Liver (tissue), 9 donors: ENCODE data around the gene CD300LD. TPM values are rescaled to one million over a fixed set of nuclear protein-coding genes. Genes with fewer than 3 reads are reported as not detected.

Experiments used
- DNase-seq: peaks from one replicate; pipeline ENCODE4 v3.0.0-alpha.2; 2017; ENCODE audit warnings: low spot score
- H3K27ac ChIP-seq, 2 donors: one replicate each; pipeline ENCODE4 v1.7.0; 2013; ENCODE audit warnings: inconsistent platforms in 2 of 2, low read length in 2 of 2, control low read depth in 1 of 2, low read depth in 1 of 2, mild to moderate bottlenecking in 1 of 2
- H3K27me3 ChIP-seq, 4 donors: one replicate each; pipeline versions ENCODE4 v1.6.1 to v1.7.0; 2013; ENCODE audit warnings: low read length in 3 of 4, inconsistent platforms in 1 of 4, mild to moderate bottlenecking in 1 of 4, moderate library complexity in 1 of 4; ENCODE audit not compliant: control insufficient read depth in 4 of 4, insufficient read depth in 4 of 4
- H3K36me3 ChIP-seq, 4 donors: one replicate each; pipeline versions ENCODE4 v1.6.1 to v1.7.0; 2013; ENCODE audit warnings: low read length in 3 of 4, mild to moderate bottlenecking in 3 of 4, low read depth in 1 of 4, moderate library complexity in 1 of 4; ENCODE audit not compliant: control insufficient read depth in 4 of 4, insufficient read depth in 3 of 4
- H3K4me1 ChIP-seq, 4 donors: one replicate each; pipeline versions ENCODE4 v1.6.1 to v1.7.0; 2013; ENCODE audit warnings: low read length in 3 of 4, mild to moderate bottlenecking in 3 of 4, moderate library complexity in 1 of 4; ENCODE audit not compliant: control insufficient read depth in 4 of 4, insufficient read depth in 4 of 4
- H3K4me3 ChIP-seq, 3 donors: one replicate each; pipeline versions ENCODE4 v1.6.1 to v1.7.0; 2013; ENCODE audit warnings: low read length in 3 of 3, control low read depth in 1 of 3, low read depth in 1 of 3, mild to moderate bottlenecking in 1 of 3
- H3K9ac ChIP-seq, 2 donors: one replicate each; pipeline ENCODE4 v1.7.0; 2013; ENCODE audit warnings: low read length in 2 of 2, mild to moderate bottlenecking in 2 of 2, moderate library complexity in 2 of 2, control low read depth in 1 of 2, low read depth in 1 of 2
- H3K9me3 ChIP-seq, 4 donors: one replicate each; pipeline versions ENCODE4 v1.6.1 to v1.7.0; 2013; ENCODE audit warnings: low read length in 3 of 4; ENCODE audit not compliant: control insufficient read depth in 4 of 4
- ATF3 ChIP-seq: IDR thresholded peaks from 2 replicates; pipeline ENCODE4 v1.6.1; 2016; ENCODE audit warnings: antibody characterized with exemption
- CTCF ChIP-seq: fragments of 150-350 bp; IDR thresholded peaks from 2 replicates; pipeline ENCODE4 v1.5.1; 2017; ENCODE audit warnings: improper control_type of control experiment, low read depth, low read length; ENCODE audit not compliant: missing input control
- EGR1 ChIP-seq, 2 donors: IDR thresholded peaks; 2 replicates each; pipeline ENCODE4 v1.6.1; 2016 to 2018; ENCODE audit warnings: antibody characterized with exemption in 2 of 2, low read depth in 2 of 2
- FOXA1 ChIP-seq: IDR thresholded peaks from 2 replicates; pipeline ENCODE4 v1.6.1; 2016; ENCODE audit warnings: antibody characterized with exemption
- FOXA2 ChIP-seq: IDR thresholded peaks from 2 replicates; pipeline ENCODE4 v1.6.1; 2016; ENCODE audit warnings: antibody characterized with exemption
- GABPA ChIP-seq, 2 donors: IDR thresholded peaks in 1 of 2; conservative IDR thresholded peaks in 1 of 2; 2 replicates each; pipeline ENCODE4 v1.6.1; 2016; ENCODE audit warnings: antibody characterized with exemption in 2 of 2, mild to moderate bottlenecking in 1 of 2, moderate library complexity in 1 of 2
- HNF4A ChIP-seq, 2 donors: conservative IDR thresholded peaks; 2 replicates each; pipeline ENCODE4 v1.6.1; 2016; ENCODE audit warnings: antibody characterized with exemption in 2 of 2, mild to moderate bottlenecking in 2 of 2
- HNF4G ChIP-seq: IDR thresholded peaks from 2 replicates; pipeline ENCODE4 v1.6.1; 2016; ENCODE audit warnings: antibody characterized with exemption
- JUND ChIP-seq, 2 donors: IDR thresholded peaks; 2 replicates each; pipeline ENCODE4 v1.6.1; 2016; ENCODE audit warnings: antibody characterized with exemption in 2 of 2
- MAX ChIP-seq: IDR thresholded peaks from 2 replicates; pipeline ENCODE4 v1.6.1; 2016; ENCODE audit warnings: antibody characterized with exemption
- NR2F2 ChIP-seq: IDR thresholded peaks from 2 replicates; pipeline ENCODE4 v1.6.1; 2016; ENCODE audit warnings: antibody characterized with exemption
- RAD21 ChIP-seq, 2 donors: IDR thresholded peaks; 2 replicates each; pipeline ENCODE4 v1.6.1; 2016; ENCODE audit warnings: antibody characterized with exemption in 2 of 2, mild to moderate bottlenecking in 2 of 2
- REST ChIP-seq: IDR thresholded peaks from 2 replicates; pipeline ENCODE4 v1.6.1; 2016; ENCODE audit warnings: antibody characterized with exemption, mild to moderate bottlenecking
- RXRA ChIP-seq, 2 donors: IDR thresholded peaks; 2 replicates each; pipeline ENCODE4 v1.6.1; 2017 to 2018; ENCODE audit warnings: antibody characterized with exemption in 2 of 2, mild to moderate bottlenecking in 1 of 2
- SP1 ChIP-seq: IDR thresholded peaks from 2 replicates; pipeline ENCODE4 v1.6.1; 2018; ENCODE audit warnings: antibody characterized with exemption, mild to moderate bottlenecking
- TAF1 ChIP-seq: conservative IDR thresholded peaks from 2 replicates; pipeline ENCODE4 v1.6.1; 2016; ENCODE audit warnings: antibody characterized with exemption, mild to moderate bottlenecking
- YY1 ChIP-seq: IDR thresholded peaks from 2 replicates; pipeline ENCODE4 v1.6.1; 2016; ENCODE audit warnings: antibody characterized with exemption, mild to moderate bottlenecking
- ZBTB33 ChIP-seq: IDR thresholded peaks from 2 replicates; pipeline ENCODE4 v1.6.1; 2016; ENCODE audit warnings: antibody characterized with exemption
- WGBS: extraction: QIAGEN DNeasy Blood & Tissue Kit; methylation state at CpG from one replicate; pipeline ENCODE4 v1.1.7; 2013; 5-methylcytosine and 5-hydroxymethylcytosine counted together
- polyA plus RNA-seq, 2 donors: library from polyadenylated mRNA; stranded (reverse) in 1 of 2; unstranded in 1 of 2; fragments of 200-250 nt in 1 of 2; fragments of >200 nt in 1 of 2; fragmentation: Nextera tagmentation in 1 of 2; extraction: Ambion mirVana in 1 of 2; gene quantifications; one replicate each; pipeline versions ENCODE4 v1.2.1 to v1.2.3, GENCODE V29; 2013 to 2015
- total RNA-seq, 2 donors: library from RNA; depleted of rRNA; stranded (reverse); fragments of >200 nt; gene quantifications; one replicate each; pipeline ENCODE4 v1.2.3, GENCODE V29; 2014
- donor health status: healthy.
- donor health status: healthy.
- donor health status: healthy.
- donor health status: healthy.
- donor health status: healthy.

The CD300LD gene
- total and polyA plus RNA-seq, 4 donors = 0.08 TPM; not detected in 3

- Histone ChIP-seq H3K36me3 (no peaks in the 10 kb centered on the region), H3K4me3 (no peak overlapping the region), H3K27me3 (peaks cover 0 to 8% (median 2%) of the 10 kb centered on the region in 4 donors), H3K4me1 (no peaks in the 10 kb centered on the region), H3K27ac (no peak overlapping the region), H3K9ac (no peak overlapping the region), H3K9me3 (no peaks in the 10 kb centered on the region)
- DNase-seq = no peak
- 55% methylated on average over 13 of the region's 13 CpGs for WGBS
- TF ChIP-seq JUND (IDR thresholded peaks at IDR 0.05) (no peak), ZBTB33 (no peak), EGR1 (IDR thresholded peaks at IDR 0.05; ENCODE audit: low read depth in 2 of 2) (no peak), HNF4A (conservative IDR thresholded peaks at IDR 0.05) (no peak), FOXA2 (no peak), REST (no peak), MAX (no peak), RAD21 (IDR thresholded peaks at IDR 0.05) (no peak), FOXA1 (no peak), YY1 (no peak), TAF1 (no peak), SP1 (no peak), NR2F2 (no peak), GABPA (IDR thresholded peaks at IDR 0.05 in 1 of 2, conservative IDR thresholded peaks at IDR 0.05 in 1 of 2) (no peak), CTCF (no peak)
Observed at GRCh38 chr17:74635418-74635817, 43.3 kb upstream of the CD300LD start.

- H3K9ac ChIP-seq = no peak overlapping the region
- H3K9me3 ChIP-seq = peaks cover 0 to 4% (median 2%) of the 10 kb centered on the region in 4 donors
- H3K4me1 ChIP-seq = no peaks in the 10 kb centered on the region
- H3K36me3 ChIP-seq = no peaks in the 10 kb centered on the region
- no peak overlapping the region for H3K4me3 ChIP-seq
- no peak for DNase-seq
- peaks cover 0 to 8% (median 2%) of the 10 kb centered on the region in 4 donors for H3K27me3 ChIP-seq
- WGBS = 76% methylated on average over 8 of the region's 8 CpGs
- H3K27ac ChIP-seq = no peak overlapping the region
- no peak for TF ChIP-seq ATF3
- TF ChIP-seq YY1 = no peak
- no peak for TF ChIP-seq TAF1
- no peak for TF ChIP-seq MAX
- no peak for TF ChIP-seq RAD21 (IDR thresholded peaks at IDR 0.05)
- no peak for TF ChIP-seq HNF4A (conservative IDR thresholded peaks at IDR 0.05)
- TF ChIP-seq FOXA1 = no peak
- no peak for TF ChIP-seq RXRA (IDR thresholded peaks at IDR 0.05)
- TF ChIP-seq REST = no peak
- TF ChIP-seq CTCF = no peak
- TF ChIP-seq NR2F2 = no peak
- TF ChIP-seq GABPA (IDR thresholded peaks at IDR 0.05 in 1 of 2, conservative IDR thresholded peaks at IDR 0.05 in 1 of 2) = no peak
- TF ChIP-seq HNF4G = no peak
Observed at GRCh38 chr17:74633326-74633725, 41.2 kb upstream of the CD300LD start.
